SK-N-SH (cell line): ENCODE results near the gene MOSPD2. TPM values are rescaled to one million over a fixed set of nuclear protein-coding genes. Genes with fewer than 3 reads are reported as not detected.

Source experiments
- CTCF ChIA-PET: fragments of 300-600, 350-600 bp; formaldehyde crosslinking; extraction: SDS; loops from one replicate; lab custom pipeline; 2021; lab: Yijun Ruan, JAX
- POLR2A ChIA-PET: fragments of 350-600 bp; sonication (Branson Sonifier 250); formaldehyde crosslinking; extraction: SDS; loops from one replicate; lab custom pipeline; 2020; ENCODE audit warnings: antibody characterized with exemption, inconsistent platforms; lab: Yijun Ruan, JAX
- DNase-seq: peaks from one replicate; pipeline ENCODE4 v3.0.0; 2012
- H2AFZ ChIP-seq: fragments of 200-600 bp; sonication (generic); 2 replicates; pipeline ENCODE4 v1.8.1; 2016; ENCODE audit warnings: antibody characterized with exemption, mild to moderate bottlenecking, low read depth
- H3F3A ChIP-seq: fragments of 200-600 bp; sonication (generic); replicated peaks from 2 replicates; pipeline ENCODE3; 2016; ENCODE audit warnings: antibody characterized with exemption, mild to moderate bottlenecking; ENCODE audit not compliant: insufficient read depth
- H3K27ac ChIP-seq, 2 experiments: fragments of 200-500 bp in 1 of 2; fragments of 200-600 bp in 1 of 2; sonication (Bioruptor generic) in 1 of 2; sonication (generic), shearing (Covaris generic) in 1 of 2; 2 replicates each; pipeline versions ENCODE4 v1.5.1 to v1.6.1; 2014 to 2016; ENCODE audit warnings: low read depth in 2 of 2, inconsistent platforms in 1 of 2, low read length in 1 of 2, mild to moderate bottlenecking in 1 of 2, mixed read lengths in 1 of 2
- H3K27me3 ChIP-seq: fragments of 200-600 bp; sonication (generic), shearing (Covaris generic); 2 replicates; pipeline ENCODE4 v1.6.1; 2016; ENCODE audit warnings: mixed run types; ENCODE audit not compliant: insufficient read depth
- H3K36me3 ChIP-seq, 2 experiments: fragments of 200-500 bp in 1 of 2; fragments of 200-600 bp in 1 of 2; sonication (Bioruptor generic) in 1 of 2; sonication (generic) in 1 of 2; replicated peaks in 1 of 2; 2 replicates each; pipeline versions ENCODE3 to v1.5.1; 2014 to 2016; ENCODE audit warnings: low read length in 1 of 2, mild to moderate bottlenecking in 1 of 2; ENCODE audit not compliant: insufficient read depth in 2 of 2, control insufficient read depth in 1 of 2
- H3K4me1 ChIP-seq, 2 experiments: fragments of 200-500 bp in 1 of 2; fragments of 200-600 bp in 1 of 2; sonication (Bioruptor generic) in 1 of 2; sonication (generic), shearing (Covaris generic) in 1 of 2; 2 replicates each; pipeline versions ENCODE4 v1.5.1 to v1.6.1; 2014 to 2016; ENCODE audit warnings: low read depth in 1 of 2, low read length in 1 of 2, mixed run types in 1 of 2; ENCODE audit not compliant: insufficient read depth in 2 of 2, control insufficient read depth in 1 of 2
- H3K4me2 ChIP-seq: fragments of 200-600 bp; sonication (generic), shearing (Covaris generic); 2 replicates; pipeline ENCODE4 v1.6.1; 2017; ENCODE audit warnings: mixed run types
- H3K4me3 ChIP-seq, 2 experiments: fragments of 200-500 bp in 1 of 2; fragments of 200-600 bp in 1 of 2; sonication (Bioruptor generic) in 1 of 2; sonication (generic), shearing (Covaris generic) in 1 of 2; 2 replicates each; pipeline versions ENCODE4 v1.5.1 to v1.8.1; 2014 to 2016; ENCODE audit warnings: low read depth in 2 of 2, inconsistent platforms in 1 of 2, low read length in 1 of 2, mild to moderate bottlenecking in 1 of 2, mixed read lengths in 1 of 2, moderate library complexity in 1 of 2
- H3K79me2 ChIP-seq: fragments of 200-600 bp; sonication (generic); 2 replicates; pipeline ENCODE4 v1.8.1; 2017; ENCODE audit warnings: mild to moderate bottlenecking; ENCODE audit not compliant: insufficient read depth
- H3K9ac ChIP-seq: fragments of 200-600 bp; sonication (generic); 2 replicates; pipeline ENCODE4 v1.6.1; 2017; ENCODE audit warnings: mixed run types
- H3K9me2 ChIP-seq: fragments of 200-600 bp; sonication (generic); 2 replicates; pipeline ENCODE4 v1.6.1; 2017; ENCODE audit warnings: mixed run types
- H3K9me3 ChIP-seq: fragments of 200-600 bp; sonication (generic); 2 replicates; pipeline ENCODE4 v1.6.1; 2017; ENCODE audit warnings: mixed run types, mild to moderate bottlenecking, moderate library complexity
- H4K20me1 ChIP-seq: fragments of 200-600 bp; sonication (generic); 2 replicates; pipeline ENCODE4 v1.6.1; 2017; ENCODE audit warnings: mild to moderate bottlenecking, mixed run types; ENCODE audit not compliant: insufficient read depth
- CHD2 ChIP-seq: fragments of 150-350 bp; IDR thresholded peaks from 2 replicates; pipeline ENCODE4 v1.6.1; 2018; ENCODE audit warnings: low read length; ENCODE audit not compliant: partially characterized antibody
- EZH2phosphoT487 ChIP-seq: fragments of 200-600 bp; sonication (generic); IDR thresholded peaks from 2 replicates; pipeline ENCODE4 v1.6.1; 2017; ENCODE audit warnings: low read depth, mixed run types, mild to moderate bottlenecking, antibody characterized with exemption, moderate library complexity, borderline replicate concordance
- FOSL2 ChIP-seq: IDR thresholded peaks from 2 replicates; pipeline ENCODE4 v1.4.0; 2012; ENCODE audit warnings: low read depth, mild to moderate bottlenecking, moderate library complexity, borderline replicate concordance
- GATA2 ChIP-seq: sonication (generic); formaldehyde crosslinking; IDR thresholded peaks from 2 replicates; pipeline ENCODE4 v1.5.0; 2020; ENCODE audit warnings: mild to moderate bottlenecking, missing genetic modification reagents
- NRF1 ChIP-seq: IDR thresholded peaks from 2 replicates; pipeline ENCODE4 v1.6.1; 2012; ENCODE audit warnings: low read depth, mild to moderate bottlenecking, low read length
- POLR2AphosphoS5 ChIP-seq: IDR thresholded peaks from 2 replicates; pipeline ENCODE4 v1.6.1; 2012; ENCODE audit warnings: low read depth, low read length
- RAD21 ChIP-seq: IDR thresholded peaks from 2 replicates; pipeline ENCODE4 v1.6.1; 2012; ENCODE audit warnings: mild to moderate bottlenecking, low read length
- RCOR1 ChIP-seq: fragments of 150-350 bp; IDR thresholded peaks from 2 replicates; pipeline ENCODE4 v1.6.1; 2017; ENCODE audit warnings: antibody characterized with exemption, low read length
- RFX5 ChIP-seq: IDR thresholded peaks from 2 replicates; pipeline ENCODE4 v1.6.1; 2012; ENCODE audit warnings: mild to moderate bottlenecking, improper control_type of control experiment, low read length
- RXRA ChIP-seq: IDR thresholded peaks from 2 replicates; pipeline ENCODE4 v1.4.0; 2012; ENCODE audit warnings: low read depth, mild to moderate bottlenecking, borderline replicate concordance
- SMC3 ChIP-seq: IDR thresholded peaks from 2 replicates; pipeline ENCODE4 v1.6.1; 2012; ENCODE audit warnings: low read depth, low read length, improper control_type of control experiment
- TAF1 ChIP-seq: IDR thresholded peaks from 2 replicates; pipeline ENCODE4 v1.6.1; 2012; ENCODE audit warnings: low read depth, mild to moderate bottlenecking, low read length, moderate library complexity, borderline replicate concordance
- WGBS: methylation state at CpG from one replicate; pipeline ENCODE4 v1.1.6; 2017; ENCODE audit warnings: low lambda C conversion rate; 5-methylcytosine and 5-hydroxymethylcytosine counted together
- polyA plus RNA-seq, 3 experiments: library from polyadenylated mRNA; depleted of rRNA; stranded (reverse); fragments of >200 nt; gene quantifications; 2 replicates each; pipeline ENCODE4 v1.2.3, GENCODE V29; 2012
- TF ChIP-seq, protein P1 (sequence below): fragments of 150-350 bp; IDR thresholded peaks from 2 replicates; pipeline ENCODE4 v1.6.1; 2017; ENCODE audit warnings: antibody characterized with exemption, low read length, low read depth, borderline replicate concordance
- TF ChIP-seq, protein P2 (sequence below): fragments of 150-350 bp; IDR thresholded peaks from 2 replicates; pipeline ENCODE4 v1.6.1; 2016; ENCODE audit warnings: mild to moderate bottlenecking, low read depth, low read length
- TF ChIP-seq, protein P3 (sequence below): IDR thresholded peaks from 2 replicates; pipeline ENCODE4; 2012
- TF ChIP-seq, protein P4 (sequence below): IDR thresholded peaks from 2 replicates; pipeline ENCODE4 v1.6.1; 2012; ENCODE audit warnings: mild to moderate bottlenecking, low read depth, low read length, moderate library complexity

Gene MOSPD2
- polyA plus RNA-seq, 1 of the 3 experiments (the other 2 are of a cell fraction): 7.6 TPM

DNA sequence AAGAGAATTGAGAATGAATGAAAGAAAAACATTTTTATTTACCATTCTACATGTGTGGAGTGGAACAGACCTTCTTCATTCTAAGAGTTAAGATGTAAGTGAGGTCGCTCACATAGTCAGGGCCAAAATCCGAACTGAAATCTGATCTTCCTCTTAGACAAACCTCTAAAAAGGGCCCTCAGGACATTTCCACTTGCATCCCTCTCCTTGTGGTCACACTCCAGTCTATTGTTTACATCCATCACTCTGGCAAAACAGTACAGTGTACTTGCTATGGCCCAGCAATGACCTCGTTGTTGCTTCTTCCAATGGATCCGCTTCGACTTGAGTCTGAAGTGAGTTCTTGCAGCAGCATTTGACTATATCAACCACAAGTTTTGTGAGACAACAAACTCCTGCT lies 54.2 kb downstream of the MOSPD2 start:
- Histone ChIP-seq H3K4me2 (no peak overlapping the region), H3F3A (peaks cover 3% of the 10 kb centered on the region), H3K27me3 (no peaks in the 10 kb centered on the region), H3K27ac (no peak overlapping the region), H3K9me3 (no peaks in the 10 kb centered on the region), H3K4me1 (0 out of 4 replicates have a peak, but pooled peaks cover 0 to 7% of the 10 kb centered on the region in 2 experiments), H3K36me3 (no peaks in the 10 kb centered on the region), H3K9ac (no peak overlapping the region), H2AFZ (no peak overlapping the region), H3K79me2 (no peaks in the 10 kb centered on the region), H3K9me2 (no peaks in the 10 kb centered on the region), H4K20me1 (no peaks in the 10 kb centered on the region), H3K4me3 (no peak overlapping the region)
- ChIA-PET POLR2A (no interaction called here), CTCF (no interaction called here)
- no peak for TF ChIP-seq GATA2 (CRISPR knock-in tag)
- TF ChIP-seq NRF1: no peak
- TF ChIP-seq, protein P1, sequence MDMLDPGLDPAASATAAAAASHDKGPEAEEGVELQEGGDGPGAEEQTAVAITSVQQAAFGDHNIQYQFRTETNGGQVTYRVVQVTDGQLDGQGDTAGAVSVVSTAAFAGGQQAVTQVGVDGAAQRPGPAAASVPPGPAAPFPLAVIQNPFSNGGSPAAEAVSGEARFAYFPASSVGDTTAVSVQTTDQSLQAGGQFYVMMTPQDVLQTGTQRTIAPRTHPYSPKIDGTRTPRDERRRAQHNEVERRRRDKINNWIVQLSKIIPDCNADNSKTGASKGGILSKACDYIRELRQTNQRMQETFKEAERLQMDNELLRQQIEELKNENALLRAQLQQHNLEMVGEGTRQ: no peak
- TF ChIP-seq RFX5: no peak
- no peak for TF ChIP-seq CHD2
- no peak for TF ChIP-seq RCOR1
- no peak for TF ChIP-seq POLR2AphosphoS5
- no peak for TF ChIP-seq RAD21
- no peak for TF ChIP-seq RXRA
- TF ChIP-seq SMC3: no peak
- TF ChIP-seq, protein P2, sequence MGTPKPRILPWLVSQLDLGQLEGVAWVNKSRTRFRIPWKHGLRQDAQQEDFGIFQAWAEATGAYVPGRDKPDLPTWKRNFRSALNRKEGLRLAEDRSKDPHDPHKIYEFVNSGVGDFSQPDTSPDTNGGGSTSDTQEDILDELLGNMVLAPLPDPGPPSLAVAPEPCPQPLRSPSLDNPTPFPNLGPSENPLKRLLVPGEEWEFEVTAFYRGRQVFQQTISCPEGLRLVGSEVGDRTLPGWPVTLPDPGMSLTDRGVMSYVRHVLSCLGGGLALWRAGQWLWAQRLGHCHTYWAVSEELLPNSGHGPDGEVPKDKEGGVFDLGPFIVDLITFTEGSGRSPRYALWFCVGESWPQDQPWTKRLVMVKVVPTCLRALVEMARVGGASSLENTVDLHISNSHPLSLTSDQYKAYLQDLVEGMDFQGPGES: no peak
- TF ChIP-seq FOSL2: no peak
- no peak for TF ChIP-seq EZH2phosphoT487
- TF ChIP-seq, protein P3, sequence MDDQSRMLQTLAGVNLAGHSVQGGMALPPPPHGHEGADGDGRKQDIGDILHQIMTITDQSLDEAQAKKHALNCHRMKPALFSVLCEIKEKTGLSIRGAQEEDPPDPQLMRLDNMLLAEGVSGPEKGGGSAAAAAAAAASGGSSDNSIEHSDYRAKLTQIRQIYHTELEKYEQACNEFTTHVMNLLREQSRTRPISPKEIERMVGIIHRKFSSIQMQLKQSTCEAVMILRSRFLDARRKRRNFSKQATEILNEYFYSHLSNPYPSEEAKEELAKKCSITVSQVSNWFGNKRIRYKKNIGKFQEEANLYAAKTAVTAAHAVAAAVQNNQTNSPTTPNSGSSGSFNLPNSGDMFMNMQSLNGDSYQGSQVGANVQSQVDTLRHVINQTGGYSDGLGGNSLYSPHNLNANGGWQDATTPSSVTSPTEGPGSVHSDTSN: no peak
- TF ChIP-seq TAF1: no peak
- TF ChIP-seq, protein P4, sequence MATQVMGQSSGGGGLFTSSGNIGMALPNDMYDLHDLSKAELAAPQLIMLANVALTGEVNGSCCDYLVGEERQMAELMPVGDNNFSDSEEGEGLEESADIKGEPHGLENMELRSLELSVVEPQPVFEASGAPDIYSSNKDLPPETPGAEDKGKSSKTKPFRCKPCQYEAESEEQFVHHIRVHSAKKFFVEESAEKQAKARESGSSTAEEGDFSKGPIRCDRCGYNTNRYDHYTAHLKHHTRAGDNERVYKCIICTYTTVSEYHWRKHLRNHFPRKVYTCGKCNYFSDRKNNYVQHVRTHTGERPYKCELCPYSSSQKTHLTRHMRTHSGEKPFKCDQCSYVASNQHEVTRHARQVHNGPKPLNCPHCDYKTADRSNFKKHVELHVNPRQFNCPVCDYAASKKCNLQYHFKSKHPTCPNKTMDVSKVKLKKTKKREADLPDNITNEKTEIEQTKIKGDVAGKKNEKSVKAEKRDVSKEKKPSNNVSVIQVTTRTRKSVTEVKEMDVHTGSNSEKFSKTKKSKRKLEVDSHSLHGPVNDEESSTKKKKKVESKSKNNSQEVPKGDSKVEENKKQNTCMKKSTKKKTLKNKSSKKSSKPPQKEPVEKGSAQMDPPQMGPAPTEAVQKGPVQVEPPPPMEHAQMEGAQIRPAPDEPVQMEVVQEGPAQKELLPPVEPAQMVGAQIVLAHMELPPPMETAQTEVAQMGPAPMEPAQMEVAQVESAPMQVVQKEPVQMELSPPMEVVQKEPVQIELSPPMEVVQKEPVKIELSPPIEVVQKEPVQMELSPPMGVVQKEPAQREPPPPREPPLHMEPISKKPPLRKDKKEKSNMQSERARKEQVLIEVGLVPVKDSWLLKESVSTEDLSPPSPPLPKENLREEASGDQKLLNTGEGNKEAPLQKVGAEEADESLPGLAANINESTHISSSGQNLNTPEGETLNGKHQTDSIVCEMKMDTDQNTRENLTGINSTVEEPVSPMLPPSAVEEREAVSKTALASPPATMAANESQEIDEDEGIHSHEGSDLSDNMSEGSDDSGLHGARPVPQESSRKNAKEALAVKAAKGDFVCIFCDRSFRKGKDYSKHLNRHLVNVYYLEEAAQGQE: no peak
- WGBS: 47% methylated on average over 5 of the region's 5 CpGs
- no peak for DNase-seq
